Neutrophil (primary cell): Measurements from ENCODE around the gene HSF5.
"Not testable (repeated sequence)": the region's sequence is repeated elsewhere in the genome, so short reads cannot be mapped to it uniquely, and the experiment has no call there.

Experiments used
- H3K27ac ChIP-seq: fragments of 200-600 bp; sonication (generic); 2 replicates; pipeline ENCODE4 v1.5.1; 2016; ENCODE audit warnings: mild to moderate bottlenecking, moderate library complexity
- H3K27me3 ChIP-seq: fragments of 200-600 bp; sonication (generic); 2 replicates; pipeline ENCODE4 v1.6.0; 2016; ENCODE audit warnings: mild to moderate bottlenecking
- H3K36me3 ChIP-seq: fragments of 200-600 bp; sonication (generic); 2 replicates; pipeline ENCODE4 v1.5.1; 2017
- H3K4me1 ChIP-seq, 2 experiments: fragments of 200-600 bp in 1 of 2; sonication (generic) in 1 of 2; 1 replicate in 1 of 2; 2 replicates in 1 of 2; pipeline versions ENCODE4 v1.5.1 to v1.6.1; 2013 to 2016; ENCODE audit warnings: low read depth in 1 of 2, low read length in 1 of 2, mild to moderate bottlenecking in 1 of 2, moderate library complexity in 1 of 2; ENCODE audit not compliant: control insufficient read depth in 1 of 2, insufficient read depth in 1 of 2
- H3K4me3 ChIP-seq, 2 experiments: fragments of 200-600 bp in 1 of 2; sonication (generic) in 1 of 2; 1 replicate in 1 of 2; 2 replicates in 1 of 2; pipeline ENCODE4 v1.5.1; 2013 to 2016; ENCODE audit warnings: low read depth in 1 of 2, low read length in 1 of 2, mild to moderate bottlenecking in 1 of 2, moderate library complexity in 1 of 2
- H3K9me3 ChIP-seq: fragments of 200-600 bp; sonication (generic); 2 replicates; pipeline ENCODE4 v1.5.1; 2016
- TF ChIP-seq, protein P1 (sequence below): fragments of 200-600 bp; sonication (generic); IDR thresholded peaks from 2 replicates; pipeline ENCODE4 v1.5.1; 2016; ENCODE audit warnings: antibody characterized with exemption

HSF5 gene

DNA sequence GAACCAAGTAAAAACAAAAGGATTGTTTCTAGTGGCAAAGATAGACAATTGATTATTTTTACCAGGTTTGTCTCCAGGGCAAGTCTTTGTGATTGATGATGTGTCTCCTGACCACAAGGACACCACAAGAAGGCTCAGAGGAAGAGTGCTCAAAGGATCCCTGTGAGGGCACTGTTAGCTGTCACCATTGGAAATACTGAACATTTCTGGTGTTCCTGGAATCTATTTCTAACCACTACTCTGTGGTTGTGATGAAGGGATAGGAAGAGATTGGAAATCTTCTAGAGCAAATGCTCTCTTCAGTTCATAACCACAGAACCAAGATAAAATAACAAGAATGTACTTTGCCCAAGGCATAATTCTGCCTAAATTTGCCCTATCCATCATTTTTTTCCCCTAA, 86.2 kb downstream of the HSF5 start:
- H3K36me3 ChIP-seq = no peaks in the 10 kb centered on the region
- no peak overlapping the region for H3K4me3 ChIP-seq
- H3K27ac ChIP-seq = no peak overlapping the region
- no peaks in the 10 kb centered on the region for H3K4me1 ChIP-seq
- H3K27me3 ChIP-seq = no peaks in the 10 kb centered on the region
- no peaks in the 10 kb centered on the region for H3K9me3 ChIP-seq
- TF ChIP-seq, protein P1, sequence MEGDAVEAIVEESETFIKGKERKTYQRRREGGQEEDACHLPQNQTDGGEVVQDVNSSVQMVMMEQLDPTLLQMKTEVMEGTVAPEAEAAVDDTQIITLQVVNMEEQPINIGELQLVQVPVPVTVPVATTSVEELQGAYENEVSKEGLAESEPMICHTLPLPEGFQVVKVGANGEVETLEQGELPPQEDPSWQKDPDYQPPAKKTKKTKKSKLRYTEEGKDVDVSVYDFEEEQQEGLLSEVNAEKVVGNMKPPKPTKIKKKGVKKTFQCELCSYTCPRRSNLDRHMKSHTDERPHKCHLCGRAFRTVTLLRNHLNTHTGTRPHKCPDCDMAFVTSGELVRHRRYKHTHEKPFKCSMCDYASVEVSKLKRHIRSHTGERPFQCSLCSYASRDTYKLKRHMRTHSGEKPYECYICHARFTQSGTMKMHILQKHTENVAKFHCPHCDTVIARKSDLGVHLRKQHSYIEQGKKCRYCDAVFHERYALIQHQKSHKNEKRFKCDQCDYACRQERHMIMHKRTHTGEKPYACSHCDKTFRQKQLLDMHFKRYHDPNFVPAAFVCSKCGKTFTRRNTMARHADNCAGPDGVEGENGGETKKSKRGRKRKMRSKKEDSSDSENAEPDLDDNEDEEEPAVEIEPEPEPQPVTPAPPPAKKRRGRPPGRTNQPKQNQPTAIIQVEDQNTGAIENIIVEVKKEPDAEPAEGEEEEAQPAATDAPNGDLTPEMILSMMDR = no peak

DNA sequence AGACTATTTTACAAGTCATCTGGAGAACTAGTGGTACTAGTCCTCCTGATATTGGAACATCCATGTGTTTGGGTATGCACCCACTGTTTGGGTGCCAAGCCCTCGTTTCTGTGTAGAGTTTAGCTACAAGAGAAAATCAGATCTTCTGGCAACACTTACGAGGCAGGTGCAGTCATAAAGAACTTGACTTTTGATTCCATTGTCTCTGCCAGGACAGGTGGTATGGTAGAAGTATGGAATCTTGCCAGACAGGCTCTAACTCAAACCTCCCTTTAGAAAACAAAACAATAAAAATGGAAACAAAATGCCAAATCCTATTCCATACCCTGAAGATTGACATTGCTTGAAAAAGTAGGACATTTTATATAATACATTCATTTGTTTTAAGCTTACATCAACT, 86.9 kb downstream of the HSF5 start:
- Histone ChIP-seq H3K4me3 (no peak overlapping the region), H3K4me1 (no peaks in the 10 kb centered on the region), H3K27ac (no peak overlapping the region)

DNA sequence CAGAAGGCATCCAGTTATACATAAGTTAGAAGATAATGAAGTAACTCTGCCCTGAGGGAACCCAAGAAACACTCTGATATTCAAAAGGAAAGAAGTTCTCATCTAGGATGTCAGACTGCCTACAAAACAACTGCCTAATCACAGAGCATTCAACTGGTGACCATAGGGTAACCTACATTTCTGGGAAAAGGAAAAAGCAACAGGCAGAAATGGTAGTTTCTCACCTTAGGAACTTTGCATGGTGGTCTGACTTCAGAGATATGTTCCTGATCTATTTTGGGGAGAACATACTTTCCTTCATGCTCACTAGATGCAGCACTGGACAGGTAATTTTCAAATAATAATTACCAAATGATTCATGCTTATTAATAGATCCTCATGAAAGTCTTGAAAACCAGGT, 87.4 kb downstream of the HSF5 start:
- H3K36me3 ChIP-seq = no peaks in the 10 kb centered on the region
- no peaks in the 10 kb centered on the region for H3K9me3 ChIP-seq
- H3K4me3 ChIP-seq = no peak overlapping the region
- H3K27me3 ChIP-seq = no peaks in the 10 kb centered on the region
- H3K27ac ChIP-seq = no peak overlapping the region
- no peaks in the 10 kb centered on the region for H3K4me1 ChIP-seq
- TF ChIP-seq, protein P1 = no peak

More for the DNA sequence above, 86.9 kb downstream of the HSF5 start:
- TF ChIP-seq, protein P1 = no peak
- Histone ChIP-seq H3K9me3 (no peaks in the 10 kb centered on the region), H3K36me3 (no peaks in the 10 kb centered on the region), H3K27me3 (no peaks in the 10 kb centered on the region)

DNA sequence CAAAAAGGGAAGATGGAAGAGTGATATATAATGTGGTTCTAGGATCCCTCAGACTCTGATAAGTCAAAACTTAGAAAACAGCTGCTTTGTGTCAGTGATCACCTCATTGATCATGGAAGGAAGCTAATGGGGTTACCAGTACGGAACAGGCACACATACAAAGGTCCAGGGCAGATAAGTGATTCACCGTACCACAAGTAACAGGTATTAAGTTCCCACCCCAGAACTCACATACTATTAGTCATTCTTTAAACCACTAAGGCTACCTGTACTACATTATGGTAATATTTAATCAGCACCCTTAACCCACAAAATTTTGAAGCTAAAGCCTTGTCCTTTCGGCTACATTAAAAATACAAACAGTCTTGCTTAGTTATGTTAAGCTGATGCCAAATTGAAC, 88.2 kb downstream of the HSF5 start:
- Histone ChIP-seq H3K4me1 (no peaks in the 10 kb centered on the region), H3K27me3 (no peaks in the 10 kb centered on the region), H3K4me3 (no peak overlapping the region), H3K27ac (no peak overlapping the region), H3K9me3 (no peaks in the 10 kb centered on the region), H3K36me3 (no peaks in the 10 kb centered on the region)
- TF ChIP-seq, protein P1 = no peak

GRCh38 chr17:58398574-58399266, 89.5 kb downstream of the HSF5 start:
- no peaks in the 10 kb centered on the region for H3K9me3 ChIP-seq
- no peak overlapping the region for H3K27ac ChIP-seq
- no peaks in the 10 kb centered on the region for H3K36me3 ChIP-seq
- no peaks in the 10 kb centered on the region for H3K27me3 ChIP-seq
- no peak overlapping the region for H3K4me3 ChIP-seq
- no peaks in the 10 kb centered on the region for H3K4me1 ChIP-seq
- TF ChIP-seq, protein P1 = no peak

DNA sequence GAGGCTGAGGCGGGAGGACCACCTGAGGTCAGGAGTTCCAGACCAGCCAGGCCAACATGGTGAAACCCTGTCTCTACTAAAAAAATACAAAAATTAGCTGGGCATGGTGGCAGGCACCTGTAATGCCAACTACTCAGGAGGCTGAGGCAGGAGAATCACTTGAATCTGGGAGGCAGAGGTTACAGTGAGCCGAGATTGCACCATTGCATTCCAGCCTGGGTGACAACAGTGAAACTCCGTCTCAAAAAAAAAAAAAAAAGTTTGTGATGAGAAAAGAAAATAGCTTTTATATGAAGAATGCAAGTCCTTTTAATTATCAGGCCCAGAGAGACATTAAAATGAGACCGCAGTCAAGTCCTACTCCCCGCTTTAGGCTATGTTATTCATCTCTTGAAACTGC, 90.8 kb downstream of the HSF5 start:
- not testable (repeated sequence) for H3K36me3 ChIP-seq, H3K4me1 ChIP-seq, H3K9me3 ChIP-seq, H3K27me3 ChIP-seq, H3K27ac ChIP-seq, H3K4me3 ChIP-seq
